ENCODE measurements around the gene PCSK6. TPM values are rescaled to one million over a fixed set of nuclear protein-coding genes. Genes with fewer than 3 reads are reported as not detected.
A peak's percentile ranks its signal among the peaks of the same experiment; 100 is the strongest.

Gene PCSK6
- total and polyA plus RNA-seq, 7 donors = 2.9 to 10.3 (median 6.4) TPM

DNA sequence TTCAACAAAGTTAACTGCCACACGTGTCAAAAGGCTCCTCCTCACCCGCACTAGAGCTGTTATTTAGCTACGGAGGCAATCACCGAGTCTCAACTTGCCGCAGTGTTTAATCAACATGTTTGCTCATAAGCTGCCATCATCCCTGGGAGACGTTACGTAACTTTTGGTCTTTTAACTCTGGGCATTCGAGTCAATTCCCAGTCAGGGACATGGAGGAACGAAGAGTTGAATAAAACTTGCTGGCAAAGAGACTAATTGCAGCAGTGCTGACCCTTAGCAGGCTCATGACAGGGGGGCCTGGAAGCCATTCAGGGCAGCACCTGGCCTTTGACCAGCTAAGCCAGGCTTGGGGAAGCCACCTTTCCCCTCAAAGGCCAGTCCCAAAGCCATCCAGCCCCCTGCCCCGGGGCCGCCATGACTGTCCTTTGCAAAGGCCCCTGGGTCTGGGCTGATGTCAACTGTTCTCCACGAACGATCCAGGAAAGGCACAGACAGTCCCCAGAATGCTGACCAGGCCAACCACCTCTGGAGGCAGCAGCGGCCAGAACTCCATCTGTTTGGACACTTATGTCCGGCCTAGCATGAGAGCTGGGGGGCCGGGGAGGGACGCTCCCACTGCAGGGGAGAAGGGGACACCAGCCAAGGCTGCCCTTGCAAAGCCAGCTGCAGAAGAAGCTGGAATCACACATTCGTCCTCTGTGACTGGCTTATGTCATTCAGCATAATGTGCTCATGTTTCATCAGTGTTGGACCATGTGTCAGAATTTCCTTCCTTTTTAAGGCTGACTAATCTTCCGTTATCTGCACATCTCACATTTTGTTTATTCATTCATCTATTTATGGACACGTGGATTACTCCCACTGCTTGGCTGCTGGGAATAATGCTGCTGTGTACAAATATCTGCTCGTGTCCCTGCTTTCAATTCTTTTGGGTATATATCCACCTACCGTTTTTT is 43.7 kb downstream of the PCSK6 start:
- intact Hi-C loops (cut with DNase I) = no loop called here
- WGBS, 2 donors = 65 to 76% methylated on average over 22 of the region's 22 CpGs
- no peaks in the 10 kb centered on the region for H3K36me3 ChIP-seq
- H3K9me3 ChIP-seq = peaks cover 0 to 2% (median 0%) of the 10 kb centered on the region in 4 donors
- peak; percentile 71 for DNase-seq
- H3K27ac ChIP-seq = peak overlapping the region in 1 of 4 donors; percentile 69
- peak in 2 of 4 donors; percentile 11 to 28 for TF ChIP-seq POLR2AphosphoS5 (IDR thresholded peaks at IDR 0.05)
- TF ChIP-seq EP300 (IDR thresholded peaks at IDR 0.05) = no peak
- TF ChIP-seq, protein P1, sequence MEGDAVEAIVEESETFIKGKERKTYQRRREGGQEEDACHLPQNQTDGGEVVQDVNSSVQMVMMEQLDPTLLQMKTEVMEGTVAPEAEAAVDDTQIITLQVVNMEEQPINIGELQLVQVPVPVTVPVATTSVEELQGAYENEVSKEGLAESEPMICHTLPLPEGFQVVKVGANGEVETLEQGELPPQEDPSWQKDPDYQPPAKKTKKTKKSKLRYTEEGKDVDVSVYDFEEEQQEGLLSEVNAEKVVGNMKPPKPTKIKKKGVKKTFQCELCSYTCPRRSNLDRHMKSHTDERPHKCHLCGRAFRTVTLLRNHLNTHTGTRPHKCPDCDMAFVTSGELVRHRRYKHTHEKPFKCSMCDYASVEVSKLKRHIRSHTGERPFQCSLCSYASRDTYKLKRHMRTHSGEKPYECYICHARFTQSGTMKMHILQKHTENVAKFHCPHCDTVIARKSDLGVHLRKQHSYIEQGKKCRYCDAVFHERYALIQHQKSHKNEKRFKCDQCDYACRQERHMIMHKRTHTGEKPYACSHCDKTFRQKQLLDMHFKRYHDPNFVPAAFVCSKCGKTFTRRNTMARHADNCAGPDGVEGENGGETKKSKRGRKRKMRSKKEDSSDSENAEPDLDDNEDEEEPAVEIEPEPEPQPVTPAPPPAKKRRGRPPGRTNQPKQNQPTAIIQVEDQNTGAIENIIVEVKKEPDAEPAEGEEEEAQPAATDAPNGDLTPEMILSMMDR (IDR thresholded peaks at IDR 0.05) = no peak
- no peaks in the 10 kb centered on the region for H3K27me3 ChIP-seq
- H3K4me3 ChIP-seq = no peak overlapping the region
- H3K4me1 ChIP-seq = no peaks in the 10 kb centered on the region

DNA sequence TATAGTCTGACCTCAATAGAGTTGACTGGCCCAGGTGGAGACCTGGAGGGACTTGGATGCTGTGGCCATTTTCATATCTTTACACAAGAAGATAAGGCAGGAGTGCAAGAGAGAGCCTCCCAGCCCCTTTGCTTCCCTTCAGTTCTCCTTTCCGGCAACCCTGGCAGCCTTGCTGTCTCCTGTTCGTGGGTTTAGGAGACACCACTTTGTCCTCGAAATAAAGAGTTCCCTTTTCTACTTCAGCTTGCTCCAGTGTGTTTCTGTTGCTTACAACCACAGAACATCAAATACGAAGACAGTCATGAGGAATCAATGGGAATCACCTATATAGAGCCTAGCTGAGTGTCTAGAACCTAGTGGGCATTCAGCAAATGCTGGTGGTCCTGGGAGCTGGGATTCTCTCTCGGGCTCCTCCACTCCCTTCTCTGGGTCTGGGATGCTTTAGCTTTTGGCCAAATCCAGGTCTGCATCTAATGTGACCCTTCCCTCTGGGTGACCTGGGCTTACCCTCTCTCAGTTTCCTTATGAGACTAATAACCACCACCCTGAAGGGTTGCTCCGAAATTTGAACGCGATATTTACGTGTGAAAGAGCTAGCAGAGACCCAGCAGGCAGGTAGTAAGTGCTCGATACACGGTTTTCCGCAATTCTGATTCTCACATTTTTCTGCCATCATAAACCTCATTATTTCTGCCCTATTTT is 44.5 kb downstream of the PCSK6 start:
- 95 to 96% methylated on average over 12 of the region's 12 CpGs for WGBS, 2 donors
- H3K36me3 ChIP-seq = no peaks in the 10 kb centered on the region
- peak overlapping the region in 1 of 4 donors; percentile 69 for H3K27ac ChIP-seq
- H3K4me1 ChIP-seq = no peaks in the 10 kb centered on the region
- DNase-seq = no peak
- intact Hi-C loops (cut with DNase I) = no loop called here
- no peaks in the 10 kb centered on the region for H3K27me3 ChIP-seq
- TF ChIP-seq POLR2A (IDR thresholded peaks at IDR 0.05) = no peak
- TF ChIP-seq, protein P1 (IDR thresholded peaks at IDR 0.05) = no peak
- TF ChIP-seq EP300 (IDR thresholded peaks at IDR 0.05) = no peak
- TF ChIP-seq POLR2AphosphoS5 (IDR thresholded peaks at IDR 0.05) = no peak
- no peak overlapping the region for H3K4me3 ChIP-seq
- peaks cover 0 to 2% (median 0%) of the 10 kb centered on the region in 4 donors for H3K9me3 ChIP-seq

GRCh38 chr15:101444015-101444414 is 45.5 kb downstream of the PCSK6 start:
- no peak for TF ChIP-seq POLR2A (IDR thresholded peaks at IDR 0.05)
- TF ChIP-seq POLR2AphosphoS5 (IDR thresholded peaks at IDR 0.05) = peak in 1 of 4 donors; percentile 27
- Histone ChIP-seq H3K4me3 (no peak overlapping the region), H3K4me1 (peaks cover 0 to 4% (median 0%) of the 10 kb centered on the region in 4 donors), H3K27ac (peak overlapping the region in 1 of 4 donors; percentile 69), H3K36me3 (no peaks in the 10 kb centered on the region), H3K9me3 (peaks cover 0 to 2% (median 0%) of the 10 kb centered on the region in 4 donors), H3K27me3 (no peaks in the 10 kb centered on the region)
- peak; percentile 74 for DNase-seq
- intact Hi-C loops (cut with DNase I) = no loop called here
- WGBS, 2 donors = 85 to 90% methylated on average over 8 of the region's 8 CpGs

GRCh38 chr15:101442272-101442671 is 47.2 kb downstream of the PCSK6 start:
- intact Hi-C loops (cut with DNase I) = no loop called here
- 96% methylated on average over 6 of the region's 6 CpGs for WGBS, 2 donors
- H3K9me3 ChIP-seq = peaks cover 0 to 2% (median 0%) of the 10 kb centered on the region in 4 donors
- H3K4me1 ChIP-seq = peaks cover 0 to 7% (median 0%) of the 10 kb centered on the region in 4 donors
- no peak overlapping the region for H3K4me3 ChIP-seq
- peaks cover 0 to 2% (median 0%) of the 10 kb centered on the region in 3 donors for H3K27me3 ChIP-seq
- no peaks in the 10 kb centered on the region for H3K36me3 ChIP-seq
- no peak for DNase-seq
- H3K27ac ChIP-seq = no peak overlapping the region
- TF ChIP-seq POLR2AphosphoS5 (IDR thresholded peaks at IDR 0.05) = no peak
- TF ChIP-seq, protein P1 (IDR thresholded peaks at IDR 0.05) = no peak
- no peak for TF ChIP-seq EP300 (IDR thresholded peaks at IDR 0.05)
- TF ChIP-seq POLR2A (IDR thresholded peaks at IDR 0.05) = no peak

- Histone ChIP-seq H3K4me1 (peaks cover 0 to 7% (median 0%) of the 10 kb centered on the region in 4 donors), H3K36me3 (no peaks in the 10 kb centered on the region), H3K27me3 (peaks cover 0 to 2% (median 0%) of the 10 kb centered on the region in 3 donors), H3K9me3 (peaks cover 0 to 2% (median 0%) of the 10 kb centered on the region in 4 donors), H3K27ac (no peak overlapping the region), H3K4me3 (no peak overlapping the region)
- 60 to 80% methylated on average over 11 of the region's 11 CpGs for WGBS, 2 donors
- TF ChIP-seq POLR2AphosphoS5 (IDR thresholded peaks at IDR 0.05) = no peak
- no peak for TF ChIP-seq EP300 (IDR thresholded peaks at IDR 0.05)
- TF ChIP-seq, protein P1 (IDR thresholded peaks at IDR 0.05) = no peak
- no peak for TF ChIP-seq POLR2A (IDR thresholded peaks at IDR 0.05)
- peak; percentile 33 for DNase-seq
- intact Hi-C loops (cut with DNase I) = no loop called here
Measured at GRCh38 chr15:101441696-101442095, 47.8 kb downstream of the PCSK6 start.

Data from sigmoid colon (tissue), 7 donors.